Nephron (organoid): ENCODE data around the gene LCA5.
A peak's percentile ranks its signal among the peaks of the same experiment; 100 is the strongest.
"Not testable (repeated sequence)": the region's sequence is repeated elsewhere in the genome, so short reads cannot be mapped to it uniquely, and the experiment has no call there.

Source experiments
- H3K27ac Mint-ChIP-seq, 3 experiments: 2 replicates each; pipeline ENCODE4 v1.8.0; 2020; ENCODE audit warnings: mixed read lengths in 3 of 3, mild to moderate bottlenecking in 2 of 3, moderate library complexity in 1 of 3
- H3K27me3 Mint-ChIP-seq: 2 replicates; pipeline ENCODE4 v1.8.0; 2021; ENCODE audit warnings: low read depth, mild to moderate bottlenecking, moderate library complexity, mixed read lengths
- H3K36me3 Mint-ChIP-seq: 2 replicates; pipeline ENCODE4 v1.8.0; 2020; ENCODE audit warnings: low read depth, mixed read lengths
- H3K4me1 Mint-ChIP-seq: 2 replicates; pipeline ENCODE4 v1.8.0; 2020; ENCODE audit warnings: mixed read lengths
- H3K4me3 Mint-ChIP-seq, 3 experiments: 2 replicates each; pipeline ENCODE4 v1.8.0; 2020; ENCODE audit warnings: mild to moderate bottlenecking in 3 of 3, mixed read lengths in 3 of 3, moderate library complexity in 2 of 3
- H3K9me3 Mint-ChIP-seq: 2 replicates; pipeline ENCODE4 v1.8.0; 2020; ENCODE audit warnings: mixed read lengths
- TF ChIP-seq, protein P1 (sequence below), 3 experiments: fragments of 200-600 bp; sonication (generic); IDR thresholded peaks; one replicate each; pipeline ENCODE4 v1.5.0; 2021; ENCODE audit warnings: antibody characterized with exemption in 3 of 3; ENCODE audit not compliant: unreplicated experiment in 3 of 3

LCA5 gene

DNA sequence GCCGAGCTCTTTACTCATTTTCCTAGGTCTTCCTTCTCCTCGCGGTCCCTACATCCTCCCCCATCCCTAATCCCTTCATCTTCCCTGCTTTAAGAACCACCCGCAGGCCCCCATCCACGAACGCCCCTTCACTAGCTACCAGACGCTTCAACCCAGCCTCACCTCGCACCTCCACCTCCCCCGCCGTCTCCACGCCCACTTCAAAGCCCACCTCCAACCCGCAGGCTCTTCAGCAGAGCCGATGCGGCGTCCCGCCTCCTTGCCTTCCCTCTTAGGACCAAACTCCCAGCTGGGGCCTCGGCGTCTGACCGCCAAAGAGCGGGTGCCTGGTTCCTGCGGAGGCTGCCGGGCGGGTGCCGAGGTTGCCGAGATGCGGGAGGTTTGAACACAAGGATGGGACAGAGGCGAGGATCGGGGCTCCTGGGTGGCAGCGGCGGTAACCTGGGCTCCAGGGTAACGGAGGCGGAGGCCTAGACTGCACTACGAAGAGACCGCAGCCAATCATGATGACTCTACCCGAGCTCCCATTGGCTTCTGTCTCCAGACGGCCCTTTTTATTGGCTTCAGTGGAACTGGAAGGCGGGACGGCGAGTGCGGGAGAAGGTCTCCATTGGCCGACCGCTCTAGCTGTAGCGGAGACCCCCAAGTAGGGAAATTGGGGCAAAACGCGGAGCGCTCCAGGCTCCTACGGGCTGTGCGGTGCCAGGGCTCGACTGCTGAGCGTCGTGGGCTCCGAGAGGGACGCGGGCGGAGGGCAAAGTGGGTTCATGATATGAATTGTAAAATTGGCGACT lies at the start of gene LCA5:
TSS of gene LCA5 (minus strand) at position 477 of the 794 bp plus-strand sequence. CDS start 18,536 bp downstream, outside the sequence.
- Mint-ChIP-seq H3K4me3 (no peak within 1 kb of the TSS), H3K27me3 (no peaks in the 10 kb centered on the region)
- TF ChIP-seq, protein P1, sequence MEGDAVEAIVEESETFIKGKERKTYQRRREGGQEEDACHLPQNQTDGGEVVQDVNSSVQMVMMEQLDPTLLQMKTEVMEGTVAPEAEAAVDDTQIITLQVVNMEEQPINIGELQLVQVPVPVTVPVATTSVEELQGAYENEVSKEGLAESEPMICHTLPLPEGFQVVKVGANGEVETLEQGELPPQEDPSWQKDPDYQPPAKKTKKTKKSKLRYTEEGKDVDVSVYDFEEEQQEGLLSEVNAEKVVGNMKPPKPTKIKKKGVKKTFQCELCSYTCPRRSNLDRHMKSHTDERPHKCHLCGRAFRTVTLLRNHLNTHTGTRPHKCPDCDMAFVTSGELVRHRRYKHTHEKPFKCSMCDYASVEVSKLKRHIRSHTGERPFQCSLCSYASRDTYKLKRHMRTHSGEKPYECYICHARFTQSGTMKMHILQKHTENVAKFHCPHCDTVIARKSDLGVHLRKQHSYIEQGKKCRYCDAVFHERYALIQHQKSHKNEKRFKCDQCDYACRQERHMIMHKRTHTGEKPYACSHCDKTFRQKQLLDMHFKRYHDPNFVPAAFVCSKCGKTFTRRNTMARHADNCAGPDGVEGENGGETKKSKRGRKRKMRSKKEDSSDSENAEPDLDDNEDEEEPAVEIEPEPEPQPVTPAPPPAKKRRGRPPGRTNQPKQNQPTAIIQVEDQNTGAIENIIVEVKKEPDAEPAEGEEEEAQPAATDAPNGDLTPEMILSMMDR (IDR thresholded peaks at IDR 0.05; ENCODE audit: unreplicated experiment in 3 of 3): no peak

DNA sequence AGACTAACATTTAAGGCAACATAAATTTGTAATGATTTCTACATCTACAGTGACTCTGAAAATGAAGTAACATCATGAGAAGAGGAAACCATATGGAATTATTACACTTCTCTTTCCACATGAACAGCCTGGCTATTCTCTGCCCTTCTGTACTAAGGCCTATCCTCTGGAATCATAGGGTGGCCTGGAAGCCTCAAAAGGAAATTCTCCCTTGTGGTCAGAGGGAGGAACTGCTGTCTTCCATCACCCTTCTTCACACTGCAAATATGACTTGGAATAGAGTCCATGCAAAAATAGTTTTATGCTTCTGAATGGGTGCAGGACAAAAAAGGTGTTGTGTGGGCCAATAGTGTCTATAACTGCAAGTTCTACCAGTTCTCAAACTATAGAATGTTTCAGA lies 49.3 kb upstream of the LCA5 start:
- H3K36me3 Mint-ChIP-seq: peaks cover 15% of the 10 kb centered on the region
- TF ChIP-seq, protein P1 (IDR thresholded peaks at IDR 0.05; ENCODE audit: unreplicated experiment in 3 of 3): peak in 2 of 3 experiments; percentile 21 to 33

More for the DNA sequence above, at the start of gene LCA5:
- peaks cover 23% of the 10 kb centered on the region for H3K36me3 Mint-ChIP-seq
- H3K9me3 Mint-ChIP-seq: no peaks in the 10 kb centered on the region
- H3K4me1 Mint-ChIP-seq: peaks cover 28% of the 10 kb centered on the region
- no peak within 1 kb of the TSS for H3K27ac Mint-ChIP-seq

DNA sequence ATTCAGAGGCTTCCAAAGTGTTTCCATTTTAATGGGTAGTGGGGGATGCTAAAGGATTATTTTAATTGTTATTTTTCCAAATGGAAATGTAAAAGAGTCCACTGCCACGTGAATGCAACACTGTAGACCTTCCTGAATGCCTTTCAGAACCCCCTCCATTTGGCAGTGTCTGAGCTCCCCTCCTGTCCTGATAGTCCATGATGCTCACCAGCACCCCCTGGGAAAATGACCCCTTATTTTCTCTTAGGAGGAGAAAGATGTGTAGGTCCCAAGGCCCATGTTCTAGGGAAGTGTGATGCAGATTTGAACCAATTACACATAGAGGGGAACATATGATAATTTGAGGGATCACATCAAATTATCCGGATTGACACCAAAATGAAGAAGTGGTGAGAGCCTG lies 47.1 kb upstream of the LCA5 start:
- Mint-ChIP-seq H3K27ac (no peak overlapping the region), H3K9me3 (peaks cover 33% of the 10 kb centered on the region), H3K36me3 (peaks cover 20% of the 10 kb centered on the region), H3K4me1 (no peaks in the 10 kb centered on the region), H3K4me3 (no peak overlapping the region), H3K27me3 (no peaks in the 10 kb centered on the region)
- TF ChIP-seq, protein P1 (IDR thresholded peaks at IDR 0.05; ENCODE audit: unreplicated experiment in 3 of 3): no peak

More for the DNA sequence above, 49.3 kb upstream of the LCA5 start:
- no peaks in the 10 kb centered on the region for H3K27me3 Mint-ChIP-seq
- no peak overlapping the region for H3K27ac Mint-ChIP-seq
- H3K4me3 Mint-ChIP-seq: no peak overlapping the region
- no peaks in the 10 kb centered on the region for H3K4me1 Mint-ChIP-seq
- H3K9me3 Mint-ChIP-seq: peaks cover 14% of the 10 kb centered on the region

DNA sequence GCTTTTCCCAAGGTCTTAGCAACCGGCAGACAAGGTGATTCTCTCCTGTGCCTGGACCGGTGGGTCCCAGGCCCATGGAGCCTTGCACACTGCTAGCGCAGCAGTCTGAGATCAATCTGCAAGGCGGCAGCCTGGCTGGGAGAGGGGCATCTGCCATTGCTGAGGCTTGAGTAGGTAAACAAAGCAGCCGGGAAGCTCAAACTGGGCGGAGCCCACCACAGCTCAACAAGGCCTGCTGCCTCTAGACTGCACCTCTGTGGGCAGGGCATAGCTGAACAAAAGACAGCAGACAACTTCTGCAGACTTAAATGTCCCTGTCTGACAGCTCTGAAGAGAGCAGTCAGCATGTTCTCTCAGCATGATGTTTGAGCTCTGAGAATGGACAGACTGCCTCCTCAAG lies 40.7 kb upstream of the LCA5 start:
- not testable (repeated sequence) for H3K4me3 Mint-ChIP-seq, H3K4me1 Mint-ChIP-seq, H3K27ac Mint-ChIP-seq, H3K27me3 Mint-ChIP-seq
- Mint-ChIP-seq H3K9me3 (peaks cover 40% of the 10 kb centered on the region), H3K36me3 (peaks cover 31% of the 10 kb centered on the region)

DNA sequence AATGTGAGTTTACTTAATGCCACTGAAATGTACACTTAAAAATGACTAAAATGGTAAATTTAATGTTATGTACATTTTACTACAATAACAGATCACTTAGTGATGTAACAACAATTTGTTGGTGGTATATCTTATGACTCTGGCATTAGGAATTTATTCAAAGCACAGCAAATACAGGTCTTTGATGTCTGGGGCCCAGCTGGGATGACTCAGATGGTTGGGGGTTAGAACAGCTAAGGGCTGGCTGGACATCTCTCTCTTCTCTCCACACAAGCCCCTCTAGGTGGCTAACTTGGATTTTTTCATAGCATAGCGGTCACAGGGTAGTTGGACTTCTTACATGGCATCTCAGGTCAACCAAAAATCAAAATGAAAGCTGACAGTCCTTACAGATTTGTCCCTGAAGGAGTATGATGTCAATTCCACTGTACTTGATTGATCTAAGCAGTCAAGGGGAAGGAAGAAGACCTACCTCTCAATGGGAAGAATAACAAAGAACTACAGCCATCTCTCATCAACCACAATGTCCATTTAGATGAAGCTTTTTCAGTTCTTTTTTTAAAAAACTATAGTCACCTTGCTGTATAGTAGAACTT lies 37.5 kb upstream of the LCA5 start:
- Mint-ChIP-seq H3K27ac (peak overlapping the region; percentile 9 to 29 (median 28)), H3K27me3 (no peaks in the 10 kb centered on the region), H3K9me3 (peaks cover 15% of the 10 kb centered on the region), H3K36me3 (peaks cover 22% of the 10 kb centered on the region), H3K4me1 (peaks cover 11% of the 10 kb centered on the region), H3K4me3 (no peak overlapping the region)
- TF ChIP-seq, protein P1 (IDR thresholded peaks at IDR 0.05; ENCODE audit: unreplicated experiment in 3 of 3): no peak

DNA sequence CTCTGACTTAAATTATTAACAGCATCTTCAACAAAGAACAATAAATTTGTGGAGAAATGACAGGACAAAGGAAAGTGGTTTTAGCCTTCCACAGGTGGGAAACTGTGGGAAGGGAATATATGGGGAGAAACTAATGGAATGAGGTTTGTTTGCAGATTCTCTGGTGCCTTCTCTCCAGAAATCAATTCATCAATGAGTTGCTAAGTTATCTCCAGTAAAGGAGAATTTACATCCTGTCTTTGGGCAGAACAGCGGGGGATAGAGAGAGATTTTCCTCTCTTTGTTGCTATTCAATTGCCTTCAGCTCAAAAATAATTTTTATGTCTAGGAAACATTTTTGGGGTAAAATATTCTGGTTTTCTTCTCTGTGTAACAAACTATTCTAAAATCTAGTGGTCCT lies 36.9 kb upstream of the LCA5 start:
- H3K27ac Mint-ChIP-seq: peak overlapping the region; percentile 28 to 69 (median 29)
- TF ChIP-seq, protein P1 (IDR thresholded peaks at IDR 0.05; ENCODE audit: unreplicated experiment in 3 of 3): no peak
- peaks cover 11% of the 10 kb centered on the region for H3K9me3 Mint-ChIP-seq
- H3K27me3 Mint-ChIP-seq: no peaks in the 10 kb centered on the region
- no peak overlapping the region for H3K4me3 Mint-ChIP-seq
- H3K4me1 Mint-ChIP-seq: peaks cover 13% of the 10 kb centered on the region
- H3K36me3 Mint-ChIP-seq: peaks cover 22% of the 10 kb centered on the region
